ENCODE measurements around the gene PDE1C. TPM values are rescaled to one million over a fixed set of nuclear protein-coding genes. Genes with fewer than 3 reads are reported as not detected.

PDE1C gene
- total and polyA plus RNA-seq, 3 experiments from 2014 or later = not detected

- Histone ChIP-seq H3K4me3 (ENCODE audit: low read length) (no peak overlapping the region), H3K27ac (ENCODE audit: low read depth, low read length) (no peak overlapping the region), H3K4me1 (ENCODE audit: insufficient read depth, low read length) (no peaks in the 10 kb centered on the region), H3K36me3 (ENCODE audit: insufficient read depth, low read length) (no peaks in the 10 kb centered on the region), H3K27me3 (ENCODE audit: insufficient read depth, low read length, poor library complexity, severe bottlenecking) (no peaks in the 10 kb centered on the region), H3K9me3 (ENCODE audit: low read length) (no peaks in the 10 kb centered on the region)
- no peak overlapping the region for H3K4me3 Mint-ChIP-seq
- ChIA-PET POLR2A (no interaction called here), CTCF (no interaction called here)
- no peaks in the 10 kb centered on the region for H3K4me1 Mint-ChIP-seq
- H3K27me3 Mint-ChIP-seq = no peaks in the 10 kb centered on the region
- DNase-seq = no peak
- H3K27ac Mint-ChIP-seq = no peak overlapping the region
- H3K36me3 Mint-ChIP-seq = no peaks in the 10 kb centered on the region
- H3K9me3 Mint-ChIP-seq = peaks cover 0 to 21% (median 11%) of the 10 kb centered on the region in 5 donors
Measured at GRCh38 chr7:31882187-31882586, 188.0 kb downstream of the PDE1C start.

- no peaks in the 10 kb centered on the region for H3K27me3 ChIP-seq (ENCODE audit: insufficient read depth, low read length, poor library complexity, severe bottlenecking)
- H3K4me1 Mint-ChIP-seq = no peaks in the 10 kb centered on the region
- H3K27me3 Mint-ChIP-seq = no peaks in the 10 kb centered on the region
- DNase-seq = no peak
- H3K27ac Mint-ChIP-seq = no peak overlapping the region
- H3K9me3 Mint-ChIP-seq = peaks cover 0 to 24% (median 9%) of the 10 kb centered on the region in 5 donors
- H3K4me3 ChIP-seq (ENCODE audit: low read length) = no peak overlapping the region
- H3K4me1 ChIP-seq (ENCODE audit: insufficient read depth, low read length) = no peaks in the 10 kb centered on the region
- POLR2A ChIA-PET = no interaction called here
- no peak overlapping the region for H3K4me3 Mint-ChIP-seq
- H3K27ac ChIP-seq (ENCODE audit: low read depth, low read length) = no peak overlapping the region
- no peaks in the 10 kb centered on the region for H3K9me3 ChIP-seq (ENCODE audit: low read length)
- H3K36me3 ChIP-seq (ENCODE audit: insufficient read depth, low read length) = no peaks in the 10 kb centered on the region
- H3K36me3 Mint-ChIP-seq = no peaks in the 10 kb centered on the region
- CTCF ChIA-PET = no interaction called here
Measured at GRCh38 chr7:31878875-31879274, 191.3 kb downstream of the PDE1C start.

GRCh38 chr7:31875424-31875823 lies 194.8 kb downstream of the PDE1C start:
- CTCF ChIA-PET = no interaction called here
- no peaks in the 10 kb centered on the region for H3K27me3 ChIP-seq (ENCODE audit: insufficient read depth, low read length, poor library complexity, severe bottlenecking)
- no peaks in the 10 kb centered on the region for H3K27me3 Mint-ChIP-seq
- no peaks in the 10 kb centered on the region for H3K4me1 ChIP-seq (ENCODE audit: insufficient read depth, low read length)
- H3K27ac ChIP-seq (ENCODE audit: low read depth, low read length) = no peak overlapping the region
- no peaks in the 10 kb centered on the region for H3K36me3 Mint-ChIP-seq
- H3K9me3 ChIP-seq (ENCODE audit: low read length) = no peaks in the 10 kb centered on the region
- peaks cover 0 to 23% (median 6%) of the 10 kb centered on the region in 5 donors for H3K9me3 Mint-ChIP-seq
- POLR2A ChIA-PET = no interaction called here
- no peaks in the 10 kb centered on the region for H3K36me3 ChIP-seq (ENCODE audit: insufficient read depth, low read length)
- H3K4me3 ChIP-seq (ENCODE audit: low read length) = no peak overlapping the region
- H3K27ac Mint-ChIP-seq = no peak overlapping the region
- no peak overlapping the region for H3K4me3 Mint-ChIP-seq
- no peaks in the 10 kb centered on the region for H3K4me1 Mint-ChIP-seq
- no peak for DNase-seq

GRCh38 chr7:31874631-31875386 lies 195.4 kb downstream of the PDE1C start:
- H3K9me3 Mint-ChIP-seq = peaks cover 1 to 19% (median 6%) of the 10 kb centered on the region in 5 donors
- H3K27me3 Mint-ChIP-seq = no peaks in the 10 kb centered on the region
- Histone ChIP-seq H3K9me3 (ENCODE audit: low read length) (no peaks in the 10 kb centered on the region), H3K36me3 (ENCODE audit: insufficient read depth, low read length) (no peaks in the 10 kb centered on the region), H3K27ac (ENCODE audit: low read depth, low read length) (no peak overlapping the region), H3K27me3 (ENCODE audit: insufficient read depth, low read length, poor library complexity, severe bottlenecking) (no peaks in the 10 kb centered on the region), H3K4me3 (ENCODE audit: low read length) (no peak overlapping the region), H3K4me1 (ENCODE audit: insufficient read depth, low read length) (no peaks in the 10 kb centered on the region)
- H3K36me3 Mint-ChIP-seq = no peaks in the 10 kb centered on the region
- DNase-seq = no peak
- no peaks in the 10 kb centered on the region for H3K4me1 Mint-ChIP-seq
- H3K4me3 Mint-ChIP-seq = no peak overlapping the region
- CTCF ChIA-PET = no interaction called here
- POLR2A ChIA-PET = no interaction called here
- H3K27ac Mint-ChIP-seq = no peak overlapping the region

- Histone ChIP-seq H3K27ac (ENCODE audit: low read depth, low read length) (no peak overlapping the region), H3K27me3 (ENCODE audit: insufficient read depth, low read length, poor library complexity, severe bottlenecking) (no peaks in the 10 kb centered on the region), H3K36me3 (ENCODE audit: insufficient read depth, low read length) (no peaks in the 10 kb centered on the region), H3K4me3 (ENCODE audit: low read length) (no peak overlapping the region), H3K9me3 (ENCODE audit: low read length) (no peaks in the 10 kb centered on the region), H3K4me1 (ENCODE audit: insufficient read depth, low read length) (no peaks in the 10 kb centered on the region)
- no peak for DNase-seq
- POLR2A ChIA-PET = no interaction called here
- Mint-ChIP-seq H3K4me3 (no peak overlapping the region), H3K27me3 (no peaks in the 10 kb centered on the region), H3K36me3 (no peaks in the 10 kb centered on the region), H3K4me1 (no peaks in the 10 kb centered on the region), H3K9me3 (peaks cover 1 to 26% (median 7%) of the 10 kb centered on the region in 5 donors), H3K27ac (no peak overlapping the region)
- CTCF ChIA-PET = no interaction called here
Measured at GRCh38 chr7:31873816-31874597, 196.2 kb downstream of the PDE1C start.

GRCh38 chr7:31872545-31873370 lies 197.4 kb downstream of the PDE1C start:
- POLR2A ChIA-PET = no interaction called here
- Histone ChIP-seq H3K27ac (ENCODE audit: low read depth, low read length) (no peak overlapping the region), H3K4me1 (ENCODE audit: insufficient read depth, low read length) (no peaks in the 10 kb centered on the region), H3K36me3 (ENCODE audit: insufficient read depth, low read length) (no peaks in the 10 kb centered on the region), H3K27me3 (ENCODE audit: insufficient read depth, low read length, poor library complexity, severe bottlenecking) (no peaks in the 10 kb centered on the region), H3K9me3 (ENCODE audit: low read length) (no peaks in the 10 kb centered on the region), H3K4me3 (ENCODE audit: low read length) (no peak overlapping the region)
- no peaks in the 10 kb centered on the region for H3K4me1 Mint-ChIP-seq
- H3K27ac Mint-ChIP-seq = no peak overlapping the region
- no peaks in the 10 kb centered on the region for H3K36me3 Mint-ChIP-seq
- CTCF ChIA-PET = no interaction called here
- peaks cover 5 to 33% (median 19%) of the 10 kb centered on the region in 5 donors for H3K9me3 Mint-ChIP-seq
- no peak overlapping the region for H3K4me3 Mint-ChIP-seq
- H3K27me3 Mint-ChIP-seq = no peaks in the 10 kb centered on the region
- no peak for DNase-seq

- no peak for DNase-seq
- Histone ChIP-seq H3K36me3 (ENCODE audit: insufficient read depth, low read length) (no peaks in the 10 kb centered on the region), H3K9me3 (ENCODE audit: low read length) (no peaks in the 10 kb centered on the region), H3K27ac (ENCODE audit: low read depth, low read length) (no peak overlapping the region), H3K27me3 (ENCODE audit: insufficient read depth, low read length, poor library complexity, severe bottlenecking) (no peaks in the 10 kb centered on the region), H3K4me3 (ENCODE audit: low read length) (no peak overlapping the region), H3K4me1 (ENCODE audit: insufficient read depth, low read length) (no peaks in the 10 kb centered on the region)
- ChIA-PET POLR2A (no interaction called here), CTCF (no interaction called here)
- Mint-ChIP-seq H3K4me3 (no peak overlapping the region), H3K27me3 (no peaks in the 10 kb centered on the region), H3K9me3 (peaks cover 0 to 22% (median 11%) of the 10 kb centered on the region in 5 donors), H3K4me1 (no peaks in the 10 kb centered on the region), H3K36me3 (no peaks in the 10 kb centered on the region), H3K27ac (no peak overlapping the region)
Measured at GRCh38 chr7:31864646-31865045, 205.6 kb downstream of the PDE1C start.

GRCh38 chr7:31860925-31861324 lies 209.3 kb downstream of the PDE1C start:
- no peak overlapping the region for H3K4me3 Mint-ChIP-seq
- H3K27ac Mint-ChIP-seq = no peak overlapping the region
- Histone ChIP-seq H3K4me1 (ENCODE audit: insufficient read depth, low read length) (no peaks in the 10 kb centered on the region), H3K4me3 (ENCODE audit: low read length) (no peak overlapping the region), H3K27ac (ENCODE audit: low read depth, low read length) (no peak overlapping the region), H3K36me3 (ENCODE audit: insufficient read depth, low read length) (no peaks in the 10 kb centered on the region), H3K27me3 (ENCODE audit: insufficient read depth, low read length, poor library complexity, severe bottlenecking) (no peaks in the 10 kb centered on the region), H3K9me3 (ENCODE audit: low read length) (no peaks in the 10 kb centered on the region)
- CTCF ChIA-PET = no interaction called here
- no peaks in the 10 kb centered on the region for H3K27me3 Mint-ChIP-seq
- H3K36me3 Mint-ChIP-seq = no peaks in the 10 kb centered on the region
- peaks cover 0 to 7% (median 2%) of the 10 kb centered on the region in 5 donors for H3K9me3 Mint-ChIP-seq
- POLR2A ChIA-PET = no interaction called here
- no peak for DNase-seq
- H3K4me1 Mint-ChIP-seq = no peaks in the 10 kb centered on the region

All from CD8-positive, alpha-beta memory T cell (primary cell).